Measurements from ENCODE around the gene DHX8.

DNA sequence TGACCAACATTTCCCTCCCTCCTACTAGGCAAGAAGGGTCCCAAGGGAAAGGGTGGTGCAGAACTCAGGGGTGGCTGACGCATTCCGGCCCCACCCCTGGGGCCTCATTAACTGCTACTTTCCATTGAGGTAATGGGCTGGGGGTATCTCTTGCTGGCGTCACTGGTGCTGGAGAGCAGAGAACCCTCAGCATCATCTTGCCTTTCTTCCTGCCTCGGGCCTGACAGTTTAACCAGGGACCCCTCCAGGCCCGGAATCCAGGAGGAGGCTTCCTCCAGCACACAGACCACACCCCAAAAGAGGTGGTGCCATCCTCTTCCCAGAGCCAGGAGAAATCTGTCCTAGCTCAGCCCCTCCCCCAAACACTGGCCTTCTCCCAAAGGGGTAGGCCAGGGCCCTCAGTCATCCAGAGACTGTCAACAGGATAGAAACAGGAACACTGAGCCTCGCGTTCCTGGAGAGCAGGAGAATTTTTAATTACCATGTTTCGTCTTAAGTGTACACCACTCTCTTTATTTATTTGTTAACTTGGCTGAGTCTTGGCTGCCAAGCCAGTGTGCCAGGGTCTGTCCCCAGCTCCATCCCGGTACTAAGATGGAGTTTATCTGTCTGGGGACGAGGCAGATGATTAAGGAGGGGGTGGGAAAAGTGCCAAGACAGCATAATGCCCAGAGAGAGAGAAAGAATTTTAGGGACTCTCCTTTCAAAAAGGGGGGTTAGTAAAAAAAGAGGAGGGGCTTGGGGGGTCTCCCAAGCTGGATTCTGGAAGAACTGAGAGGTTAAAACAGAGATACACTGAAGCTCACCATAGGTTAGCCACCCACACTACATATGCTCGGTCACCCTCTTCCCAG is 57.3 kb downstream of the DHX8 start:
- TF ChIP-seq POLR2A (IDR thresholded peaks at IDR 0.05; ENCODE audit: low read depth, low read length) (no peak), PAX5 (IDR thresholded peaks at IDR 0.05; ENCODE audit: insufficient read depth, low read length, severe bottlenecking) (no peak)

All from GM12891 (cell line).